Effector memory CD4-positive, alpha-beta T cell (primary cell): ENCODE results near the gene NFASC.

Experiments
- DNase-seq, 3 donors: peaks; one replicate each; pipeline ENCODE4 v3.0.0-alpha.2; 2020
- H3K27ac ChIP-seq: 2 replicates; pipeline ENCODE4 v1.7.0; 2013; ENCODE audit warnings: mild to moderate bottlenecking, low read length, moderate library complexity; ENCODE audit not compliant: insufficient read depth, poor library complexity, severe bottlenecking
- H3K27me3 ChIP-seq: replicated peaks from 2 replicates; pipeline ENCODE4 v1.7.0; 2013; ENCODE audit warnings: mild to moderate bottlenecking, low read length; ENCODE audit not compliant: insufficient read depth, control insufficient read depth, poor library complexity, severe bottlenecking
- H3K36me3 ChIP-seq: 2 replicates; pipeline ENCODE4 v1.7.0; 2013; ENCODE audit warnings: mild to moderate bottlenecking, low read length, moderate library complexity; ENCODE audit not compliant: control insufficient read depth, insufficient read depth
- H3K4me1 ChIP-seq: 2 replicates; pipeline ENCODE4 v1.7.0; 2013; ENCODE audit warnings: low read length, mild to moderate bottlenecking; ENCODE audit not compliant: control insufficient read depth, insufficient read depth, poor library complexity, severe bottlenecking
- H3K4me3 ChIP-seq: 2 replicates; pipeline ENCODE4 v1.7.0; 2013; ENCODE audit warnings: low read length, low read depth, mild to moderate bottlenecking; ENCODE audit not compliant: insufficient read depth, poor library complexity, severe bottlenecking
- H3K9me3 ChIP-seq: 2 replicates; pipeline ENCODE4 v1.7.0; 2013; ENCODE audit warnings: mild to moderate bottlenecking, low read length, moderate library complexity; ENCODE audit not compliant: control insufficient read depth

NFASC gene

DNA sequence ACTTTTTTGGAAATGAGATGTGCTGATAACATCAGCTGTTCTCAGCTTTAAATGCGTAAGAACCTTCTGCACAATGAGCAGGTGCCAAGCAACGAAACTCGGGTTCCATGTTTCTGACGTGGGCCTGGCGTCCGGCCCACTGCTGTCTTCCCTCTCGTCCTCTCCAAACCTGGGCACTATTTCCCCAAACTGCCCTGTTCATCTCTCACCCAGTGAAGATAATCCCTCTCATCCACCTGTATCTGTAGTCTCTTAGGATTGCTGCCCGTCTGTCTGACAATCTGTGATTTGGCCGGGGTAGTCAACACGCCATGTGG lies 122.3 kb downstream of the NFASC start:
- H3K4me3 ChIP-seq, result no peak overlapping the region
- H3K9me3 ChIP-seq, result no peaks in the 10 kb centered on the region
- no peaks in the 10 kb centered on the region for H3K36me3 ChIP-seq
- no peaks in the 10 kb centered on the region for H3K4me1 ChIP-seq
- H3K27me3 ChIP-seq, result no peaks in the 10 kb centered on the region
- no peak for DNase-seq
- H3K27ac ChIP-seq, result no peak overlapping the region

DNA sequence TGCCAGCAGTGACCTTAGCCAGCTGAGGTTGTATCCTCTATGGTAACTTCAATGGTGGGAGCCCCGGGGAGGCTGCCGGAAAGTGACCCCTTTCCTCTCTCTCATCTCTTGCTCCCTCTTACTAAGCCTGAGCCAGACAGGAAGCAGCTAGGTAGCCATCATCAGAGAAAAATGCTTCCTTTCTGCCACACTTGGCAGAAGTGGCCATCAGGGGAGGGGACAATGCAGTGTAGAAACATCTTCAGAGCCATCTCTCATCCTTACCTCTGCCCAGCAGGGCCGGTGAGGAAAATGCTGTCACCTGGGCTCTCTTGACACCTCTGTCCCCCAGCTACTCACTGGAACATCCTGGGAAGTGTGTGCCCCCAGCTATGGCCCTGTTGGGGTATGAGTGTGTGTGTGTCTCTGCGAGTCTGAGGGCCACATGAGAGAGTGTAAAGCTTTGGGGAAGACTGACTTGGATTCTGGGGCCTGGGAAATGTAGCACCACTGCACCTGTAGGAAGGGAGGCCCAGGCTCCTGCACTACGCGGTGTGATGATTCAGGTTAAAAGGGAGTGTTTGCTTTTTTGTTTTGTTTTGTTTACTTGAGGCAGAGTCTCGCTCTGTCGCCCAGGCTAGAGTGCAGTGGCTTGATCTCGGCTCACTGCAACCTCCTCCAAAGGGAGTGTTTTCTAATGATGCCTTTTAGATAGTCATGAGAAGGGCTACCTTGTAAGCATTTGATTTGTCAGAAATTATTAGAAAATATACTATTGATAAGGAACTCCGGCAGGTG lies 123.6 kb downstream of the NFASC start:
- H3K4me3 ChIP-seq, result no peak overlapping the region
- H3K36me3 ChIP-seq, result no peaks in the 10 kb centered on the region
- no peaks in the 10 kb centered on the region for H3K27me3 ChIP-seq
- H3K27ac ChIP-seq, result no peak overlapping the region
- no peaks in the 10 kb centered on the region for H3K4me1 ChIP-seq
- no peaks in the 10 kb centered on the region for H3K9me3 ChIP-seq
- DNase-seq, result no peak

- H3K27me3 ChIP-seq, result no peaks in the 10 kb centered on the region
- no peaks in the 10 kb centered on the region for H3K36me3 ChIP-seq
- no peak for DNase-seq
- no peaks in the 10 kb centered on the region for H3K4me1 ChIP-seq
- no peak overlapping the region for H3K27ac ChIP-seq
- no peaks in the 10 kb centered on the region for H3K9me3 ChIP-seq
- H3K4me3 ChIP-seq, result no peak overlapping the region
Measured at GRCh38 chr1:204996981-204997380, 126.3 kb downstream of the NFASC start.

- H3K4me3 ChIP-seq, result no peak overlapping the region
- H3K36me3 ChIP-seq, result no peaks in the 10 kb centered on the region
- no peak overlapping the region for H3K27ac ChIP-seq
- H3K27me3 ChIP-seq, result no peaks in the 10 kb centered on the region
- H3K4me1 ChIP-seq, result no peaks in the 10 kb centered on the region
- no peak for DNase-seq
- H3K9me3 ChIP-seq, result no peaks in the 10 kb centered on the region
Measured at GRCh38 chr1:204997591-204998355, 127.1 kb downstream of the NFASC start.

GRCh38 chr1:205001162-205001561 lies 130.5 kb downstream of the NFASC start:
- Histone ChIP-seq H3K9me3 (no peaks in the 10 kb centered on the region), H3K27me3 (no peaks in the 10 kb centered on the region), H3K27ac (no peak overlapping the region), H3K36me3 (no peaks in the 10 kb centered on the region), H3K4me1 (no peaks in the 10 kb centered on the region), H3K4me3 (no peak overlapping the region)
- no peak for DNase-seq

GRCh38 chr1:205002705-205003104 lies 132.0 kb downstream of the NFASC start:
- Histone ChIP-seq H3K9me3 (no peaks in the 10 kb centered on the region), H3K36me3 (no peaks in the 10 kb centered on the region), H3K27me3 (no peaks in the 10 kb centered on the region), H3K27ac (no peak overlapping the region), H3K4me1 (no peaks in the 10 kb centered on the region), H3K4me3 (no peak overlapping the region)
- DNase-seq, result no peak

- no peaks in the 10 kb centered on the region for H3K27me3 ChIP-seq
- H3K4me1 ChIP-seq, result no peaks in the 10 kb centered on the region
- H3K4me3 ChIP-seq, result no peak overlapping the region
- H3K9me3 ChIP-seq, result no peaks in the 10 kb centered on the region
- H3K36me3 ChIP-seq, result no peaks in the 10 kb centered on the region
- no peak overlapping the region for H3K27ac ChIP-seq
- DNase-seq, result no peak
Measured at GRCh38 chr1:205003358-205004131, 132.9 kb downstream of the NFASC start.

DNA sequence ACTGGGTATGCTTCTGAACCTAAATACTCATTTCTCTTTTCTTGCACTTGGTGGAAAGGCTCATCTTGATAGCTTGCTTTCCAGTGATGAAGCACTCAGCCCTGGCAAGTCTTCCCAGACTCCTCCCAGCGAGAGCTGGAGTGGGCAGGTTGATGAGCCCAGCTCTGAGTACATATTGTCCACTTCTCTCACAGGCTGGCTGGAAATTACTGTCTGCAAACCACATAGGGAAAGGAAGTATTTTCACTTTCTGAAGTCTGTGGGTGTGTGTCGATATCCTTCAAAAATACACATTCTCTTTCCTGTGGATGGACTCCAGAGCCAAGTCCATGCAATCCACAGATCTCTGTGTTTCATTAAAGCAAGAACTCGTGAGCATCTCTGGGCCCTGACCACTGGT lies 133.7 kb downstream of the NFASC start:
- Histone ChIP-seq H3K36me3 (no peaks in the 10 kb centered on the region), H3K4me3 (no peak overlapping the region), H3K4me1 (no peaks in the 10 kb centered on the region), H3K27me3 (no peaks in the 10 kb centered on the region), H3K9me3 (no peaks in the 10 kb centered on the region), H3K27ac (no peak overlapping the region)
- DNase-seq, result no peak

GRCh38 chr1:205008896-205009295 lies 138.2 kb downstream of the NFASC start:
- Histone ChIP-seq H3K36me3 (no peaks in the 10 kb centered on the region), H3K4me3 (no peak overlapping the region), H3K27me3 (no peaks in the 10 kb centered on the region), H3K27ac (no peak overlapping the region), H3K9me3 (no peaks in the 10 kb centered on the region), H3K4me1 (no peaks in the 10 kb centered on the region)
- no peak for DNase-seq

GRCh38 chr1:205009670-205010069 lies 139.0 kb downstream of the NFASC start:
- Histone ChIP-seq H3K9me3 (no peaks in the 10 kb centered on the region), H3K4me1 (no peaks in the 10 kb centered on the region), H3K27ac (no peak overlapping the region), H3K27me3 (no peaks in the 10 kb centered on the region), H3K4me3 (no peak overlapping the region), H3K36me3 (no peaks in the 10 kb centered on the region)
- DNase-seq, result no peak
